Keratinocyte (primary cell): Measurements from ENCODE around the gene SS18L1. TPM values are rescaled to one million over a fixed set of nuclear protein-coding genes. Genes with fewer than 3 reads are reported as not detected.

Experiments used
- DNase-seq: peaks from one replicate; pipeline ENCODE4 v3.0.0-alpha.2; 2011; ENCODE audit warnings: low read depth, missing footprints, low spot score
- FAIRE-seq: peaks from 2 replicates; lab custom pipeline; 2011; peaks lifted over from hg19 to GRCh38; lab: Jason Lieb, UNC
- H2AFZ ChIP-seq: 2 replicates; pipeline ENCODE4 v1.6.0; 2012; ENCODE audit warnings: low read length, control low read depth, inconsistent platforms; ENCODE audit not compliant: control insufficient read depth
- H3K27ac ChIP-seq: 2 replicates; pipeline ENCODE4 v1.5.1; 2011; ENCODE audit warnings: low read length; ENCODE audit not compliant: control insufficient read depth, insufficient read depth
- H3K27me3 ChIP-seq: 3 replicates; pipeline ENCODE4 v1.6.0; 2011; ENCODE audit warnings: low read length; ENCODE audit not compliant: control insufficient read depth, insufficient read depth; ENCODE audit errors: extremely low read depth
- H3K36me3 ChIP-seq, 2 experiments: 2 replicates in 1 of 2; 3 replicates in 1 of 2; pipeline ENCODE4 v1.5.1; 2011; ENCODE audit warnings: low read length in 2 of 2, mild to moderate bottlenecking in 1 of 2; ENCODE audit not compliant: control insufficient read depth in 2 of 2, insufficient read depth in 2 of 2; ENCODE audit errors: extremely low read depth in 1 of 2
- H3K4me1 ChIP-seq: 3 replicates; pipeline ENCODE4 v1.5.1; 2011; ENCODE audit warnings: low read length; ENCODE audit not compliant: control insufficient read depth, insufficient read depth; ENCODE audit errors: extremely low read depth
- H3K4me2 ChIP-seq: 3 replicates; pipeline ENCODE4 v1.6.0; 2011; ENCODE audit warnings: low read depth, low read length; ENCODE audit not compliant: control insufficient read depth, insufficient read depth; ENCODE audit errors: extremely low read depth
- H3K4me3 ChIP-seq, 3 experiments: fragments of 200-600 bp in 1 of 3; sonication (generic) in 1 of 3; 2 replicates in 2 of 3; 3 replicates in 1 of 3; pipeline ENCODE4 v1.5.1; 2011 to 2016; ENCODE audit warnings: low read length in 3 of 3, mild to moderate bottlenecking in 3 of 3, control low read depth in 2 of 3, inconsistent platforms in 1 of 3, low read depth in 1 of 3, mixed read lengths in 1 of 3, mixed run types in 1 of 3, moderate library complexity in 1 of 3; ENCODE audit not compliant: control insufficient read depth in 2 of 3, insufficient read depth in 2 of 3; ENCODE audit errors: extremely low read depth in 1 of 3
- H3K79me2 ChIP-seq: 2 replicates; pipeline ENCODE4 v1.6.0; 2012; ENCODE audit warnings: low read length; ENCODE audit not compliant: control insufficient read depth, insufficient read depth
- H3K9ac ChIP-seq: 3 replicates; pipeline ENCODE4 v1.6.0; 2011; ENCODE audit warnings: low read length; ENCODE audit not compliant: control insufficient read depth, insufficient read depth; ENCODE audit errors: extremely low read depth
- H3K9me1 ChIP-seq: 3 replicates; pipeline ENCODE4 v1.6.0; 2011; ENCODE audit warnings: low read length; ENCODE audit not compliant: control insufficient read depth, insufficient read depth; ENCODE audit errors: extremely low read depth
- H3K9me3 ChIP-seq: 2 replicates; pipeline ENCODE4 v1.5.1; 2012; ENCODE audit warnings: low read depth, low read length; ENCODE audit not compliant: control insufficient read depth
- H4K20me1 ChIP-seq: 3 replicates; pipeline ENCODE4 v1.6.0; 2011; ENCODE audit warnings: low read length; ENCODE audit not compliant: control insufficient read depth, insufficient read depth; ENCODE audit errors: extremely low read depth
- EZH2 ChIP-seq: IDR thresholded peaks from one replicate; pipeline ENCODE4 v1.6.1; 2012; ENCODE audit warnings: inconsistent platforms, mild to moderate bottlenecking, low read length, moderate library complexity
- dilution Hi-C: fragments of 300-500 bp; cut with MboI; formaldehyde crosslinking; loops from one replicate; pipeline ENCODE4 v1.7.0; 2020; ENCODE audit warnings: low sequenced_read_pairs; ENCODE audit not compliant: extremely low pct_ligation_motif_present
- polyA plus RNA-seq, 5 experiments: library from polyadenylated mRNA; depleted of rRNA in 3 of 5; stranded (reverse) in 3 of 5; stranded (forward) in 1 of 5; unstranded in 1 of 5; fragments of >200 nt; gene quantifications; 1 replicate in 1 of 5; 2 replicates in 3 of 5; 3 replicates in 1 of 5; pipeline versions ENCODE4 v1.2.1 to v1.2.3, GENCODE V29; 2011 to 2012; ENCODE audit warnings: missing spikeins in 2 of 5, low read depth in 1 of 5, low replicate concordance in 1 of 5
- TF ChIP-seq, protein P1 (sequence below), 3 experiments: IDR thresholded peaks in 1 of 3; conservative IDR thresholded peaks in 1 of 3; optimal IDR thresholded peaks in 1 of 3; 2 replicates in 2 of 3; 3 replicates in 1 of 3; pipeline versions ENCODE3 to v1.5.1; 2011; ENCODE audit warnings: low read length in 3 of 3, mild to moderate bottlenecking in 3 of 3, moderate library complexity in 2 of 3, control low read depth in 1 of 3, inconsistent platforms in 1 of 3; ENCODE audit not compliant: insufficient read depth in 2 of 3; ENCODE audit errors: extremely low read depth in 1 of 3

SS18L1 gene
- polyA plus RNA-seq, 1 donor (not counting 4 experiments of a cell fraction or from before 2014, with no cell fraction given), result 9.4 TPM

DNA sequence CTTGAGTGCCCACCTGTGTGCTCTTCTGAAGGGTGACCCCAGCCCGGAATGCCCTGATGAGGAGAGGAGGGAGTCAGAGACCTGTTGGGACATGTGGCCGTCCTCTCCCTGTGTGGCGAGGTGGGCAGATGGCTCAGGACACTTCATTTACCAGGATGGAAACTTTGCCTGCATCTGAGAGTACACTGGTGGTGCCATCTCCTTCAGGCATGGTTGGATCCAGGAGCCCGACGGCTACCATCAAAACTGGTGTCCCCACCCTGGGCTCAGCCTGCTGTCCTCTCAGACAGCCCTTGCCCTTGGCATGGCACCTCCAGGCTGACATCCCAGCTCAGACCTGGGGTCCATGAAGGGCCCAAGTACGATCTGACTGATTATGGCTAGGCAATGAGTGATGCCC is 87.7 kb downstream of the SS18L1 start:
- H3K4me2 ChIP-seq, result no peak overlapping the region
- no peaks in the 10 kb centered on the region for H3K79me2 ChIP-seq
- H3K9me3 ChIP-seq, result peaks cover 4% of the 10 kb centered on the region
- no peak overlapping the region for H2AFZ ChIP-seq
- H3K27me3 ChIP-seq, result peaks cover 64% of the 10 kb centered on the region
- H3K36me3 ChIP-seq, result no peaks in the 10 kb centered on the region
- H3K4me1 ChIP-seq, result no peaks in the 10 kb centered on the region
- dilution Hi-C loops, result no loop called here
- no peaks in the 10 kb centered on the region for H3K9me1 ChIP-seq
- no peak overlapping the region for H3K27ac ChIP-seq
- no peak overlapping the region for H3K4me3 ChIP-seq
- DNase-seq (no peak), FAIRE-seq (no peak)
- no peak overlapping the region for H3K9ac ChIP-seq
- peaks cover 5% of the 10 kb centered on the region for H4K20me1 ChIP-seq
- no peak for TF ChIP-seq EZH2
- TF ChIP-seq, protein P1, sequence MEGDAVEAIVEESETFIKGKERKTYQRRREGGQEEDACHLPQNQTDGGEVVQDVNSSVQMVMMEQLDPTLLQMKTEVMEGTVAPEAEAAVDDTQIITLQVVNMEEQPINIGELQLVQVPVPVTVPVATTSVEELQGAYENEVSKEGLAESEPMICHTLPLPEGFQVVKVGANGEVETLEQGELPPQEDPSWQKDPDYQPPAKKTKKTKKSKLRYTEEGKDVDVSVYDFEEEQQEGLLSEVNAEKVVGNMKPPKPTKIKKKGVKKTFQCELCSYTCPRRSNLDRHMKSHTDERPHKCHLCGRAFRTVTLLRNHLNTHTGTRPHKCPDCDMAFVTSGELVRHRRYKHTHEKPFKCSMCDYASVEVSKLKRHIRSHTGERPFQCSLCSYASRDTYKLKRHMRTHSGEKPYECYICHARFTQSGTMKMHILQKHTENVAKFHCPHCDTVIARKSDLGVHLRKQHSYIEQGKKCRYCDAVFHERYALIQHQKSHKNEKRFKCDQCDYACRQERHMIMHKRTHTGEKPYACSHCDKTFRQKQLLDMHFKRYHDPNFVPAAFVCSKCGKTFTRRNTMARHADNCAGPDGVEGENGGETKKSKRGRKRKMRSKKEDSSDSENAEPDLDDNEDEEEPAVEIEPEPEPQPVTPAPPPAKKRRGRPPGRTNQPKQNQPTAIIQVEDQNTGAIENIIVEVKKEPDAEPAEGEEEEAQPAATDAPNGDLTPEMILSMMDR (optimal IDR thresholded peaks at IDR 0.05 in 1 of 3, IDR thresholded peaks at IDR 0.05 in 1 of 3, conservative IDR thresholded peaks at IDR 0.05 in 1 of 3; ENCODE audit: extremely low read depth in 1 of 3, insufficient read depth in 2 of 3, low read length in 3 of 3), result no peak

Other genes starting within 250 kb of the SS18L1 start
- gene TAF4, start 77.9 kb upstream of the SS18L1 start, polyA plus RNA-seq, result 2.0 to 4.4 TPM (median 3.3 TPM) in 3 replicates
- 19.9 to 21.7 TPM (median 20.0 TPM) in 3 replicates for gene LSM14B, start 21.3 kb upstream of the SS18L1 start, polyA plus RNA-seq
- 383 to 439 TPM (median 412 TPM) in 3 replicates for gene PSMA7, start 375 bp upstream of the SS18L1 start, polyA plus RNA-seq
- gene MTG2, start 39.3 kb downstream of the SS18L1 start, polyA plus RNA-seq, result 24.7 to 31.4 TPM (median 29.5 TPM) in 3 replicates
- gene HRH3, start 76.5 kb downstream of the SS18L1 start, polyA plus RNA-seq, result not detected in 3 replicates
- gene OSBPL2, start 94.8 kb downstream of the SS18L1 start, polyA plus RNA-seq, result 15.9 to 21.4 TPM (median 16.9 TPM) in 3 replicates
- gene ADRM1, start 159.2 kb downstream of the SS18L1 start, polyA plus RNA-seq, result 89.8 to 109 TPM (median 91.4 TPM) in 3 replicates
- 6.9 to 17.9 TPM (median 8.7 TPM) in 3 replicates for gene LAMA5, start 223.5 kb downstream of the SS18L1 start, polyA plus RNA-seq
- gene RPS21, start 243.3 kb downstream of the SS18L1 start, polyA plus RNA-seq, result 2,971 to 5,490 TPM (median 3,874 TPM) in 3 replicates